B cell (primary cell): Measurements from ENCODE around the gene SNX10. TPM values are rescaled to one million over a fixed set of nuclear protein-coding genes. Genes with fewer than 3 reads are reported as not detected.
A peak's percentile ranks its signal among the peaks of the same experiment; 100 is the strongest.

Experiments used
- ATAC-seq: fragments of 200-7000 bp; cut with Tn5 transposase; one replicate; pipeline ENCODE4 v1.10.0; 2021; ENCODE audit warnings: low read depth, mild to moderate bottlenecking, moderate number of reproducible peaks, moderate library complexity
- CTCF ChIA-PET: fragments of 350-600 bp; sonication (Branson Sonifier 250); formaldehyde crosslinking; loops from one replicate; lab custom pipeline; 2021; ENCODE audit warnings: antibody characterized with exemption, inconsistent platforms; lab: Charles Lee
- POLR2A ChIA-PET: fragments of 350-600 bp; sonication (Branson Sonifier 250); formaldehyde crosslinking; loops from one replicate; lab custom pipeline; 2021; ENCODE audit warnings: antibody characterized with exemption; lab: Charles Lee
- DNase-seq: peaks from one replicate; pipeline ENCODE4 v3.0.0; 2013
- H2AFZ ChIP-seq: 2 replicates; pipeline ENCODE4 v1.6.1; 2012; ENCODE audit warnings: mild to moderate bottlenecking, low read depth, low read length; ENCODE audit not compliant: insufficient read depth, poor library complexity, severe bottlenecking
- H3K27ac ChIP-seq, 2 donors: 1 replicate in 1 of 2; 2 replicates in 1 of 2; pipeline ENCODE4 v1.5.1; 2012 to 2013; ENCODE audit warnings: low read length in 2 of 2, mild to moderate bottlenecking in 2 of 2, moderate library complexity in 1 of 2
- H3K27me3 ChIP-seq, 4 experiments: fragments of 200-600 bp in 1 of 4; sonication (generic) in 1 of 4; replicated peaks in 1 of 4; 1 replicate in 2 of 4; 2 replicates in 2 of 4; pipeline versions ENCODE4 v1.6.1 to v1.7.0; 2013 to 2016; ENCODE audit warnings: low read length in 3 of 4, mild to moderate bottlenecking in 2 of 4, mixed read lengths in 1 of 4, moderate library complexity in 1 of 4; ENCODE audit not compliant: insufficient read depth in 4 of 4, control insufficient read depth in 3 of 4; ENCODE audit errors: control extremely low read depth in 1 of 4
- H3K36me3 ChIP-seq, 2 experiments: replicated peaks in 1 of 2; 1 replicate in 1 of 2; 2 replicates in 1 of 2; pipeline versions ENCODE4 v1.6.1 to v1.7.1; 2013; ENCODE audit warnings: low read length in 1 of 2; ENCODE audit not compliant: insufficient read depth in 2 of 2, control insufficient read depth in 1 of 2; ENCODE audit errors: control extremely low read depth in 1 of 2, extremely low read depth in 1 of 2
- H3K4me1 ChIP-seq, 2 donors: fragments of 200-600 bp in 1 of 2; sonication (generic) in 1 of 2; 1 replicate in 1 of 2; 2 replicates in 1 of 2; pipeline versions ENCODE4 v1.5.1 to v1.6.1; 2013 to 2017; ENCODE audit warnings: low read length in 2 of 2; ENCODE audit not compliant: control insufficient read depth in 2 of 2, insufficient read depth in 2 of 2
- H3K4me2 ChIP-seq: replicated peaks from 2 replicates; pipeline ENCODE3; 2012; ENCODE audit warnings: mild to moderate bottlenecking, low read depth, low read length; ENCODE audit not compliant: poor library complexity, severe bottlenecking
- H3K4me3 ChIP-seq, 5 experiments: fragments of 200-600 bp in 1 of 5; sonication (generic) in 1 of 5; 1 replicate in 3 of 5; 2 replicates in 2 of 5; pipeline versions ENCODE4 v1.5.1 to v1.7.0; 2011 to 2016; ENCODE audit warnings: low read length in 4 of 5, mild to moderate bottlenecking in 4 of 5, low read depth in 2 of 5, control low read depth in 1 of 5, moderate library complexity in 1 of 5; ENCODE audit not compliant: insufficient read depth in 1 of 5; ENCODE audit errors: control extremely low read depth in 1 of 5, extremely low read depth in 1 of 5
- H3K79me2 ChIP-seq: fragments of 200-600 bp; sonication (generic); one replicate; pipeline ENCODE4 v1.6.0; 2016; ENCODE audit warnings: low read length; ENCODE audit not compliant: control insufficient read depth, insufficient read depth
- H3K9ac ChIP-seq: fragments of 200-600 bp; sonication (generic); 2 replicates; pipeline ENCODE4 v1.6.1; 2017; ENCODE audit warnings: mild to moderate bottlenecking, low read length, moderate library complexity
- H3K9me3 ChIP-seq, 3 donors: one replicate each; pipeline versions ENCODE4 v1.6.1 to v1.7.1; 2013; ENCODE audit warnings: low read length in 2 of 3; ENCODE audit not compliant: control insufficient read depth in 2 of 3, insufficient read depth in 1 of 3; ENCODE audit errors: control extremely low read depth in 1 of 3
- H4K20me1 ChIP-seq: 2 replicates; pipeline ENCODE4 v1.6.0; 2012; ENCODE audit warnings: mild to moderate bottlenecking, low read length; ENCODE audit not compliant: insufficient read depth, control insufficient read depth, poor library complexity, severe bottlenecking
- H3K27ac Mint-ChIP-seq: one replicate; pipeline ENCODE4 v1.8.0; 2021; ENCODE audit warnings: mixed read lengths
- H3K27me3 Mint-ChIP-seq: one replicate; pipeline ENCODE4 v1.8.0; 2021; ENCODE audit warnings: mixed read lengths
- H3K4me1 Mint-ChIP-seq: one replicate; pipeline ENCODE4 v1.8.0; 2021; ENCODE audit warnings: mixed read lengths
- H3K4me3 Mint-ChIP-seq: one replicate; pipeline ENCODE4 v1.8.0; 2021; ENCODE audit warnings: mixed read lengths
- H3K9me3 Mint-ChIP-seq: one replicate; pipeline ENCODE4 v1.8.0; 2022; ENCODE audit warnings: mixed read lengths; ENCODE audit not compliant: insufficient read depth
- EZH2 ChIP-seq: IDR thresholded peaks from 2 replicates; pipeline ENCODE4 v1.6.1; 2012; ENCODE audit warnings: borderline replicate concordance, low read depth, mild to moderate bottlenecking, moderate library complexity, low read length; ENCODE audit not compliant: insufficient read depth, poor library complexity, severe bottlenecking
- WGBS: methylation state at CpG from one replicate; pipeline ENCODE4 v1.1.5; 2013; ENCODE audit warnings: missing lambda C conversion rate; ENCODE audit not compliant: insufficient coverage; 5-methylcytosine and 5-hydroxymethylcytosine counted together
- intact Hi-C: fragments of 100-400 bp; cut with micrococcal nuclease; formaldehyde crosslinking; loops from one replicate; pipeline ENCODE4 v1.10.0; 2022
- polyA plus RNA-seq: library from polyadenylated mRNA; depleted of rRNA; stranded (reverse); fragments of >200 nt; gene quantifications from 2 replicates; pipeline ENCODE4 v1.2.3, GENCODE V29; 2012
- total RNA-seq, 2 donors: library from RNA; stranded (reverse); fragments of 120-200 nt in 1 of 2; gene quantifications; 1 replicate in 1 of 2; 2 replicates in 1 of 2; pipeline versions ENCODE4 v1.2.3 to v1.2.4, GENCODE V29; 2013 to 2022
- TF ChIP-seq, protein P1 (sequence below): fragments of 200-600 bp; IDR thresholded peaks from one replicate; pipeline ENCODE4 v1.8.0; 2022; ENCODE audit warnings: antibody characterized with exemption, mild to moderate bottlenecking

Gene SNX10
- total and polyA plus RNA-seq, 2 donors (not counting 1 experiment from before 2014, with no cell fraction given), result 26.5 to 29.2 TPM

DNA sequence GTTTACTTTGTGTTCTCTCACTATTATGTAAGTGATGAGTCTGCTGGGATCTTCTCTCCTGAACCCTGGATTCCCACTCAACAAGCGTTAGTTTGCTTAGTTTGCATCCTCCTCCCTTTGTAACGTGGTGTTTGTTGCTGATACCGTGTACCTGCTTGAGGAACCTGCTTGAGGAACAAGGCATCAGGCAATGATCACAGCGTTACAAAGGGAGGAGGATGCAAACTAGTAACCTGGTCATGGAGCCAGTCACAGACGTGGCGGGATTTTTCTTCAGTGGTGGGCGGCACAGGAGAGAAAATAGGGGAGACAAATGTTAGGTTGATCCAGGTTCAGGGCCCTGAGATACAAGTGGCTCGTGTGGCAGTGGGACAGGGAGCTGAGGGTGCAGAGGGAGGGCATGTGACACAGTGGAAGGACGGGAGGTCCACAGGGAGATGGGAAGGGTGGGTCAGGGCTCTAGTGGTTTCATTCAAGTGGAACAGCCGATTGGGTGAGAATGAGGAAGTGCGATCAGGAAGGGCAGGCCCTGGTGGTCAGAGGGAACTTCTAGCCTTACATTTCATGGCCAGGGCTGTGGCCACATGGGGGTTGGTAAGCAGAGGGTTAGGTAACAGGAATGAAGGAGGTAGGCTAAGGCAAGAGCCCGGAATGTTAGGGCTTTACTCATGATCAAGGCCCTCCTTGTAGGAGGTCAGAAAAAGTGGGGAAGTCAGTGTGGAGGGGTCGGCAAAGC lies 38.0 kb downstream of the SNX10 start:
- WGBS, result 40% methylated on average over 10 of the region's 13 CpGs
- ChIA-PET POLR2A (interaction anchor here (2.0 kb wide), 1 partner anchor 36 kb away, joined by 5 read pairs; no protein-coding TSS in a partner anchor), CTCF (interaction anchor here (1.2 to 2.0 kb wide), 4 partner anchors 10 to 35 kb away, joined by 3 to 7 read pairs (median 5); no protein-coding TSS in a partner anchor)
- peaks cover 1 to 3% of the 10 kb centered on the region in 2 experiments for H3K36me3 ChIP-seq
- ATAC-seq (peak; percentile 83), DNase-seq (peak; percentile 65)
- Mint-ChIP-seq H3K27ac (peak overlapping the region; percentile 97), H3K4me3 (peak overlapping the region; percentile 83), H3K27me3 (no peaks in the 10 kb centered on the region), H3K9me3 (no peaks in the 10 kb centered on the region), H3K4me1 (peaks cover 78% of the 10 kb centered on the region)
- H3K4me2 ChIP-seq, result peak overlapping the region; percentile 72
- peak overlapping the region; percentile 46 for H3K9ac ChIP-seq
- H3K79me2 ChIP-seq, result peaks cover 92% of the 10 kb centered on the region
- peak overlapping the region; percentile 70 for H2AFZ ChIP-seq
- no peaks in the 10 kb centered on the region for H3K9me3 ChIP-seq
- peak overlapping the region in 3 of 5 experiments; percentile 3 to 46 (median 22) for H3K4me3 ChIP-seq
- no peaks in the 10 kb centered on the region for H4K20me1 ChIP-seq
- intact Hi-C loops, result loop anchor here (2.0 to 5.0 kb wide), 2 partner anchors 15 to 33 kb away; no protein-coding TSS in a partner anchor
- peaks cover 59 to 62% of the 10 kb centered on the region in 2 donors for H3K4me1 ChIP-seq
- peak overlapping the region; percentile 45 to 74 for H3K27ac ChIP-seq
- TF ChIP-seq, protein P1, sequence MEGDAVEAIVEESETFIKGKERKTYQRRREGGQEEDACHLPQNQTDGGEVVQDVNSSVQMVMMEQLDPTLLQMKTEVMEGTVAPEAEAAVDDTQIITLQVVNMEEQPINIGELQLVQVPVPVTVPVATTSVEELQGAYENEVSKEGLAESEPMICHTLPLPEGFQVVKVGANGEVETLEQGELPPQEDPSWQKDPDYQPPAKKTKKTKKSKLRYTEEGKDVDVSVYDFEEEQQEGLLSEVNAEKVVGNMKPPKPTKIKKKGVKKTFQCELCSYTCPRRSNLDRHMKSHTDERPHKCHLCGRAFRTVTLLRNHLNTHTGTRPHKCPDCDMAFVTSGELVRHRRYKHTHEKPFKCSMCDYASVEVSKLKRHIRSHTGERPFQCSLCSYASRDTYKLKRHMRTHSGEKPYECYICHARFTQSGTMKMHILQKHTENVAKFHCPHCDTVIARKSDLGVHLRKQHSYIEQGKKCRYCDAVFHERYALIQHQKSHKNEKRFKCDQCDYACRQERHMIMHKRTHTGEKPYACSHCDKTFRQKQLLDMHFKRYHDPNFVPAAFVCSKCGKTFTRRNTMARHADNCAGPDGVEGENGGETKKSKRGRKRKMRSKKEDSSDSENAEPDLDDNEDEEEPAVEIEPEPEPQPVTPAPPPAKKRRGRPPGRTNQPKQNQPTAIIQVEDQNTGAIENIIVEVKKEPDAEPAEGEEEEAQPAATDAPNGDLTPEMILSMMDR, result no peak
- TF ChIP-seq EZH2, result no peak
- H3K27me3 ChIP-seq, result no peaks in the 10 kb centered on the region

DNA sequence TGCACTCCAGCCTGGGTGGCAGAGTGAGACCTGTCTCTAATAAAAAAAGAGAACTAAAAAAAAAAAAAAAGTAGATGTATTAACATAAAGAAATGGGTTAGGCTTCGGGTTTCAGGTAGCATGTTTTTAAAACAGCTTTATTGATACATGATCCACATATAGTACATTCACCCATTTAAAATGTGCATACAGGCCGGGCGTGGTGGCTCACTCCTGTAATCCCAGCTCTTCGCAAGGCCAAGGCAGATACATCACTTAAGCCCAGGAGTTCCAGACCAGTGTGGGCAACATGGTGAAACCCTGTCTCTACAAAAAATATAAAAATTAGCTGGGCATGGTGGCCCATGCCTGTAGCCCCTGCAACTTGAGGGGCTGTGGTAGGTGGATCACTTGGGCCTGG lies 39.5 kb downstream of the SNX10 start:
- DNase-seq (no peak), ATAC-seq (no peak)
- ChIA-PET POLR2A (interaction anchor here (0.6 to 2.0 kb wide), 3 partner anchors 37 to 533 kb away, joined by 4 to 5 read pairs (median 4); partner anchors contain the start of gene SKAP2), CTCF (interaction anchor here (1.0 to 1.6 kb wide), 7 partner anchors 14 to 133 kb away, joined by 3 to 9 read pairs (median 6); no protein-coding TSS in a partner anchor)
- Histone ChIP-seq H3K36me3 (peaks cover 1 to 3% of the 10 kb centered on the region in 2 experiments), H2AFZ (no peak overlapping the region), H3K9me3 (peaks cover 0 to 6% (median 0%) of the 10 kb centered on the region in 3 donors), H3K79me2 (peaks cover 86% of the 10 kb centered on the region), H4K20me1 (no peaks in the 10 kb centered on the region), H3K27ac (peak overlapping the region in 1 of 2 donors; percentile 74), H3K9ac (no peak overlapping the region), H3K4me3 (no peak overlapping the region), H3K4me2 (peak overlapping the region; percentile 72), H3K4me1 (peaks cover 67 to 74% of the 10 kb centered on the region in 2 donors), H3K27me3 (no peaks in the 10 kb centered on the region)
- TF ChIP-seq, protein P1, result no peak
- TF ChIP-seq EZH2, result no peak
- no peaks in the 10 kb centered on the region for H3K9me3 Mint-ChIP-seq
- H3K27me3 Mint-ChIP-seq, result no peaks in the 10 kb centered on the region
- WGBS, result 93% methylated on average over 3 of the region's 4 CpGs
- H3K27ac Mint-ChIP-seq, result peak overlapping the region; percentile 97
- peak overlapping the region; percentile 83 for H3K4me3 Mint-ChIP-seq
- H3K4me1 Mint-ChIP-seq, result peaks cover 86% of the 10 kb centered on the region
- intact Hi-C loops, result no loop called here
